Gastroesophageal sphincter (tissue), 4 donors: ENCODE data around the gene COG4. TPM values are rescaled to one million over a fixed set of nuclear protein-coding genes. Genes with fewer than 3 reads are reported as not detected.

ENCODE experiments used
- ATAC-seq: fragments of 150-250 bp; one replicate; pipeline ENCODE4 v1.9.1; 2016; ENCODE audit warnings: mild to moderate bottlenecking, moderate library complexity
- H3K27ac ChIP-seq, 4 donors: fragments of 200-600 bp; sonication (generic) in 3 of 4; 1 replicate in 3 of 4; 2 replicates in 1 of 4; pipeline ENCODE4 v1.5.1; 2016 to 2019
- H3K27me3 ChIP-seq: fragments of 200-600 bp; sonication (generic); one replicate; pipeline ENCODE4 v1.5.1; 2019
- H3K36me3 ChIP-seq, 2 donors: fragments of 200-600 bp; sonication (generic); one replicate each; pipeline ENCODE4 v1.5.1; 2019; ENCODE audit warnings: control low read depth in 1 of 2
- H3K4me1 ChIP-seq, 3 donors: fragments of 200-600 bp; sonication (generic); 1 replicate in 2 of 3; 2 replicates in 1 of 3; pipeline ENCODE4 v1.5.1; 2016 to 2019; ENCODE audit warnings: control low read depth in 2 of 3
- H3K4me3 ChIP-seq, 2 donors: fragments of 200-600 bp; sonication (generic); one replicate each; pipeline ENCODE4 v1.5.1; 2019; ENCODE audit warnings: mild to moderate bottlenecking in 1 of 2, moderate library complexity in 1 of 2
- H3K9me3 ChIP-seq, 3 donors: fragments of 200-600 bp; sonication (generic); one replicate each; pipeline ENCODE4 v1.5.1; 2017 to 2019; ENCODE audit warnings: control low read depth in 2 of 3
- CTCF ChIP-seq, 4 experiments: fragments of 200-600 bp in 2 of 4; fragments of 450-650 bp in 2 of 4; sonication (generic) in 1 of 4; IDR thresholded peaks; one replicate each; pipeline ENCODE4 v1.5.1; 2017 to 2019; ENCODE audit warnings: antibody characterized with exemption in 4 of 4, mild to moderate bottlenecking in 2 of 4, moderate library complexity in 2 of 4
- EP300 ChIP-seq: sonication (generic); formaldehyde crosslinking; IDR thresholded peaks from one replicate; pipeline ENCODE4 v1.6.1; 2017; ENCODE audit warnings: antibody characterized with exemption, mild to moderate bottlenecking
- POLR2A ChIP-seq, 2 donors: fragments of 450-650 bp; IDR thresholded peaks; one replicate each; pipeline ENCODE4 v1.6.1; 2017; ENCODE audit warnings: antibody characterized with exemption in 2 of 2, mild to moderate bottlenecking in 2 of 2, moderate library complexity in 1 of 2
- POLR2AphosphoS5 ChIP-seq: sonication (generic); formaldehyde crosslinking; IDR thresholded peaks from one replicate; pipeline ENCODE4 v1.6.1; 2017; ENCODE audit warnings: antibody characterized with exemption
- WGBS, 2 donors: methylation state at CpG; one replicate each; pipeline ENCODE4 v1.1.5; 2018; ENCODE audit warnings: low coverage in 1 of 2; 5-methylcytosine and 5-hydroxymethylcytosine counted together
- total RNA-seq, 4 donors: library from RNA; depleted of rRNA; stranded (reverse); fragments of >200 nt; gene quantifications; one replicate each; pipeline ENCODE4 v1.1.0, GENCODE V29; 2016

COG4 gene
- total RNA-seq, 4 donors from 2014 or later, result 32.3 to 37.4 (median 35.0) TPM

GRCh38 chr16:70561623-70562022 is 38.3 kb upstream of the COG4 start:
- ATAC-seq, result no peak
- WGBS, 2 donors, result 90 to 91% methylated on average over 6 to 7 of the region's 9 CpGs
- peaks cover 0 to 12% (median 0%) of the 10 kb centered on the region in 3 donors for H3K4me1 ChIP-seq
- H3K9me3 ChIP-seq, result no peaks in the 10 kb centered on the region
- no peak overlapping the region for H3K27ac ChIP-seq
- no peak overlapping the region for H3K4me3 ChIP-seq
- TF ChIP-seq EP300 (no peak), CTCF (IDR thresholded peaks at IDR 0.05) (no peak), POLR2AphosphoS5 (no peak), POLR2A (IDR thresholded peaks at IDR 0.05) (no peak)
- H3K36me3 ChIP-seq, result peaks cover 32 to 100% of the 10 kb centered on the region in 2 donors
- H3K27me3 ChIP-seq, result no peaks in the 10 kb centered on the region

GRCh38 chr16:70556063-70556462 is 32.7 kb upstream of the COG4 start:
- TF ChIP-seq EP300 (no peak), CTCF (IDR thresholded peaks at IDR 0.05) (no peak), POLR2A (IDR thresholded peaks at IDR 0.05) (no peak), POLR2AphosphoS5 (no peak)
- Histone ChIP-seq H3K36me3 (peaks cover 14 to 100% of the 10 kb centered on the region in 2 donors), H3K4me1 (peaks cover 0 to 7% (median 0%) of the 10 kb centered on the region in 3 donors), H3K4me3 (no peak overlapping the region), H3K9me3 (no peaks in the 10 kb centered on the region), H3K27ac (no peak overlapping the region), H3K27me3 (no peaks in the 10 kb centered on the region)
- no peak for ATAC-seq
- 86 to 100% methylated on average over 2 to 3 of the region's 3 CpGs for WGBS, 2 donors

GRCh38 chr16:70553645-70554044 is 30.3 kb upstream of the COG4 start:
- TF ChIP-seq EP300 (no peak), POLR2A (IDR thresholded peaks at IDR 0.05) (no peak), POLR2AphosphoS5 (no peak)
- H3K27ac ChIP-seq, result no peak overlapping the region
- no peaks in the 10 kb centered on the region for H3K9me3 ChIP-seq

GRCh38 chr16:70552675-70553074 is 29.3 kb upstream of the COG4 start:
- no peak overlapping the region for H3K4me3 ChIP-seq
- TF ChIP-seq POLR2A (IDR thresholded peaks at IDR 0.05) (no peak), EP300 (no peak), CTCF (IDR thresholded peaks at IDR 0.05) (no peak), POLR2AphosphoS5 (no peak)
- no peak for ATAC-seq
- H3K9me3 ChIP-seq, result no peaks in the 10 kb centered on the region
- WGBS, 2 donors, result 91% methylated on average over 8 of the region's 8 CpGs
- H3K27ac ChIP-seq, result no peak overlapping the region
- H3K27me3 ChIP-seq, result no peaks in the 10 kb centered on the region
- peaks cover 0 to 7% (median 0%) of the 10 kb centered on the region in 3 donors for H3K4me1 ChIP-seq
- peaks cover 14 to 100% of the 10 kb centered on the region in 2 donors for H3K36me3 ChIP-seq

More at GRCh38 chr16:70553645-70554044, 30.3 kb upstream of the COG4 start:
- Histone ChIP-seq H3K4me1 (peaks cover 0 to 7% (median 0%) of the 10 kb centered on the region in 3 donors), H3K4me3 (no peak overlapping the region), H3K27me3 (no peaks in the 10 kb centered on the region), H3K36me3 (peaks cover 14 to 100% of the 10 kb centered on the region in 2 donors)
- ATAC-seq, result peak; percentile 43

- no peak overlapping the region for H3K4me3 ChIP-seq
- H3K4me1 ChIP-seq, result peaks cover 0 to 7% (median 0%) of the 10 kb centered on the region in 3 donors
- ATAC-seq, result no peak
- H3K27me3 ChIP-seq, result no peaks in the 10 kb centered on the region
- H3K27ac ChIP-seq, result no peak overlapping the region
- TF ChIP-seq EP300 (no peak), POLR2A (IDR thresholded peaks at IDR 0.05) (no peak), POLR2AphosphoS5 (no peak), CTCF (IDR thresholded peaks at IDR 0.05) (no peak)
- H3K36me3 ChIP-seq, result peaks cover 14 to 100% of the 10 kb centered on the region in 2 donors
- 64 to 72% methylated on average over 2 of the region's 3 CpGs for WGBS, 2 donors
- no peaks in the 10 kb centered on the region for H3K9me3 ChIP-seq
Observed at GRCh38 chr16:70551788-70552187, 28.4 kb upstream of the COG4 start.
